ENCODE results near the gene AMER3. TPM values are rescaled to one million over a fixed set of nuclear protein-coding genes. Genes with fewer than 3 reads are reported as not detected.

Gene AMER3
- total RNA-seq, 1 donor from 2014 or later: not detected

Other genes with a start within 250 kb of the AMER3 start
- gene POTEI, start 246.2 kb upstream of the AMER3 start, total RNA-seq: 0.22 and 0.79 TPM in 2 replicates
- not detected in 2 replicates for gene CFC1B, start 234.3 kb upstream of the AMER3 start, total RNA-seq
- not detected in 2 replicates for gene CFC1, start 156.0 kb upstream of the AMER3 start, total RNA-seq
- 0.22 and 0.60 TPM in 2 replicates for gene POTEJ, start 144.1 kb upstream of the AMER3 start, total RNA-seq
- gene GPR148, start 26.5 kb upstream of the AMER3 start, total RNA-seq: not detected in 2 replicates
- gene ARHGEF4, start 81.4 kb downstream of the AMER3 start, total RNA-seq: under 0.01 and 2.2 TPM in 2 replicates